HepG2 (cell line): ENCODE results near the gene TRIM7. TPM values are rescaled to one million over a fixed set of nuclear protein-coding genes. Genes with fewer than 3 reads are reported as not detected.

Experiments
- EHMT2 ChIP-seq: fragments of 200-600 bp; sonication (generic); IDR thresholded peaks from 2 replicates; pipeline ENCODE4 v1.7.0; 2017; ENCODE audit warnings: antibody characterized with exemption, low read depth, low read length, borderline replicate concordance
- ESRRA ChIP-seq: sonication (generic); formaldehyde crosslinking; IDR thresholded peaks from 2 replicates; pipeline ENCODE4 v1.5.1; 2020; ENCODE audit warnings: mild to moderate bottlenecking, low read depth, missing genetic modification reagents
- FOXC1 ChIP-seq: sonication (generic); formaldehyde crosslinking; IDR thresholded peaks from 2 replicates; pipeline ENCODE4 v1.8.0; 2022; ENCODE audit warnings: mild to moderate bottlenecking, missing genetic modification reagents, borderline replicate concordance
- HNF4G ChIP-seq, 2 experiments: sonication (generic) in 1 of 2; formaldehyde crosslinking in 1 of 2; IDR thresholded peaks; 2 replicates each; pipeline versions ENCODE4 v1.4.0 to v1.6.1; 2011 to 2020; ENCODE audit warnings: borderline replicate concordance in 2 of 2, low read depth in 2 of 2, mild to moderate bottlenecking in 2 of 2, low read length in 1 of 2, missing genetic modification reagents in 1 of 2, moderate library complexity in 1 of 2
- HOXA3 ChIP-seq: sonication (generic); formaldehyde crosslinking; IDR thresholded peaks from 2 replicates; pipeline ENCODE4 v1.5.0; 2020; ENCODE audit warnings: missing genetic modification reagents
- MBNL3 ChIP-seq: fragments of 250-450 bp; sonication (Bioruptor Pico); conservative IDR thresholded peaks from 2 replicates; pipeline ENCODE4 v1.8.0; 2022; ENCODE audit warnings: mild to moderate bottlenecking, inconsistent platforms
- MTF2 ChIP-seq: sonication (generic); formaldehyde crosslinking; IDR thresholded peaks from 2 replicates; pipeline ENCODE4 v1.5.0; 2020; ENCODE audit warnings: missing genetic modification reagents, borderline replicate concordance
- RXRA ChIP-seq: sonication (generic); formaldehyde crosslinking; IDR thresholded peaks from 2 replicates; pipeline ENCODE4 v1.5.1; 2020; ENCODE audit warnings: missing genetic modification reagents
- SNRNP70 ChIP-seq: fragments of 200-400 bp; formaldehyde crosslinking; IDR thresholded peaks from 2 replicates; pipeline ENCODE4 v1.6.1; 2017; ENCODE audit warnings: mild to moderate bottlenecking, low read depth, low read length, moderate library complexity
- ZIK1 ChIP-seq: sonication (generic); formaldehyde crosslinking; IDR thresholded peaks from 2 replicates; pipeline ENCODE4 v1.5.0; 2020; ENCODE audit warnings: mild to moderate bottlenecking, low read depth, missing genetic modification reagents, borderline replicate concordance
- ZNF232 ChIP-seq: sonication (generic); formaldehyde crosslinking; IDR thresholded peaks from 2 replicates; pipeline ENCODE4 v1.4.0; 2020; ENCODE audit warnings: missing genetic modification reagents, borderline replicate concordance
- ZNF329 ChIP-seq: sonication (generic); formaldehyde crosslinking; IDR thresholded peaks from 2 replicates; pipeline ENCODE4 v1.9.0; 2021; ENCODE audit warnings: low read depth, mild to moderate bottlenecking, missing genetic modification reagents
- ZNF501 ChIP-seq: sonication (generic); formaldehyde crosslinking; IDR thresholded peaks from 2 replicates; pipeline ENCODE4 v1.5.1; 2020; ENCODE audit warnings: mild to moderate bottlenecking, moderate library complexity, missing genetic modification reagents
- ZNF530 ChIP-seq: sonication (generic); formaldehyde crosslinking; IDR thresholded peaks from 2 replicates; pipeline ENCODE4 v1.5.0; 2020; ENCODE audit warnings: low read depth, mild to moderate bottlenecking, missing genetic modification reagents
- ZNF792 ChIP-seq: IDR thresholded peaks from 2 replicates; pipeline ENCODE4 v1.6.1; 2016
- polyA plus RNA-seq, 8 experiments: library from polyadenylated mRNA; depleted of rRNA in 3 of 8; stranded (reverse) in 7 of 8; unstranded in 1 of 8; fragments of >200 nt; fragmentation: Illumina TruSeq in 4 of 8; extraction: Trizol in 4 of 8; gene quantifications; 2 replicates each; pipeline versions ENCODE4 v1.2.1 to v1.2.3, GENCODE V29; 2011 to 2016; ENCODE audit warnings: low read depth in 4 of 8, missing spikeins in 1 of 8, mixed read lengths in 1 of 8; ENCODE audit not compliant: insufficient read depth in 1 of 8
- total RNA-seq, 5 experiments: library from RNA; depleted of rRNA; stranded (reverse); fragments of >200 nt; fragmentation: Illumina TruSeq; extraction: Trizol; gene quantifications; 2 replicates each; pipeline ENCODE4 v1.2.3, GENCODE V29; 2016; ENCODE audit warnings: low read depth in 1 of 5
- TF ChIP-seq, protein P1 (sequence below), 2 experiments: sonication (generic) in 1 of 2; formaldehyde crosslinking in 1 of 2; IDR thresholded peaks; 2 replicates each; pipeline versions ENCODE4 v1.4.0 to v1.6.1; 2016 to 2020; ENCODE audit warnings: borderline replicate concordance in 1 of 2, low read depth in 1 of 2, mild to moderate bottlenecking in 1 of 2, missing genetic modification reagents in 1 of 2
- TF ChIP-seq, protein P2 (sequence below): sonication (generic); formaldehyde crosslinking; conservative IDR thresholded peaks from 2 replicates; pipeline ENCODE4 v1.4.0; 2020; ENCODE audit warnings: missing genetic modification reagents
- TF ChIP-seq, protein P3 (sequence below): sonication (generic); formaldehyde crosslinking; IDR thresholded peaks from 2 replicates; pipeline ENCODE4 v1.4.0; 2020; ENCODE audit warnings: missing genetic modification reagents
- TF ChIP-seq, protein P4 (sequence below): sonication (generic); formaldehyde crosslinking; IDR thresholded peaks from 2 replicates; pipeline ENCODE4 v1.9.0; 2021; ENCODE audit warnings: missing genetic modification reagents, mild to moderate bottlenecking, borderline replicate concordance
- TF ChIP-seq, protein P5 (sequence below): IDR thresholded peaks from 2 replicates; pipeline ENCODE4 v1.6.1; 2016; ENCODE audit warnings: mild to moderate bottlenecking, missing biosample characterization, missing genetic modification reagents

The TRIM7 gene
- total and polyA plus RNA-seq, 2 of the 13 experiments (the other 11 are each of a cell fraction or from before 2014, with no cell fraction given), result 0.13 TPM; not detected in 1

DNA sequence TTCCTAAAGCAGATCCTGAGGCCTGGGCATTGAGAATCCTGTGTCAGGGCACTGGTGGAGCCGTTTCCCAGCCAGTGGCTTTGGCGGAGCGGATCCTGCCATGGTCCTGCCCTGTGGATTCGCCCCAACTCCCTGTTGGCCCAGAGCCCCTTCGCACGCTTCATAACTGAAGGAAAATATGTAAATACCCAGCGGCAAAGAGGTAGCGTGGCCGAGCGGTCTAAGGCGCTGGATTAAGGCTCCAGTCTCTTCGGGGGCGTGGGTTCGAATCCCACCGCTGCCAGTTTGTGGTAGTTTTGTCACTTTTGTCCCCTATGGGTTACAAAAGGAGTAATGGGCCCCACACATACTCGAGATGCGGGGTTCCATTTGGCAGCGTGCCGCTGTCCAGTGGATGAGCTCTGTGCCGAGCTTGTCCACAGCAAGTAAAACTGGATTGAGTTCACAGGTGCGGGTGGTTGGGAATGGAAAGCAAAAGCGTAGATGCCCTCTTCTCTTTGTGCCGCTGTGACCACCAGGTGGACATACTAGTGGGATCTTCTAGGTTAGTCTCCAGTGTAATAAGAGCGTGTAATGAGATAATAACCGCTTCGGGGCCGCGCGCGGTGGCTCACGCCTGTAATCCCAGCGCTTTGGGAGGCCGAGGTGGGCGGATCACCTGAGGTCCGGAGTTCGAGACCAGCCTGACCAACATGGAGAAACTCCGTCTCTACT is 17.3 kb downstream of the TRIM7 start (continued):
- TF ChIP-seq MBNL3 (CRISPR knock-in tag), result no peak
- peak; percentile 63 for TF ChIP-seq HOXA3 (CRISPR knock-in tag)
- peak; percentile 59; the same call in 1 of the 2 replicates for TF ChIP-seq ZNF792
- peak; percentile 81 for TF ChIP-seq ZNF501 (CRISPR knock-in tag)
- TF ChIP-seq ESRRA (CRISPR knock-in tag), result 0 out of 2 replicates have a peak, but pooled peaks have one; percentile 42
- TF ChIP-seq, protein P1, sequence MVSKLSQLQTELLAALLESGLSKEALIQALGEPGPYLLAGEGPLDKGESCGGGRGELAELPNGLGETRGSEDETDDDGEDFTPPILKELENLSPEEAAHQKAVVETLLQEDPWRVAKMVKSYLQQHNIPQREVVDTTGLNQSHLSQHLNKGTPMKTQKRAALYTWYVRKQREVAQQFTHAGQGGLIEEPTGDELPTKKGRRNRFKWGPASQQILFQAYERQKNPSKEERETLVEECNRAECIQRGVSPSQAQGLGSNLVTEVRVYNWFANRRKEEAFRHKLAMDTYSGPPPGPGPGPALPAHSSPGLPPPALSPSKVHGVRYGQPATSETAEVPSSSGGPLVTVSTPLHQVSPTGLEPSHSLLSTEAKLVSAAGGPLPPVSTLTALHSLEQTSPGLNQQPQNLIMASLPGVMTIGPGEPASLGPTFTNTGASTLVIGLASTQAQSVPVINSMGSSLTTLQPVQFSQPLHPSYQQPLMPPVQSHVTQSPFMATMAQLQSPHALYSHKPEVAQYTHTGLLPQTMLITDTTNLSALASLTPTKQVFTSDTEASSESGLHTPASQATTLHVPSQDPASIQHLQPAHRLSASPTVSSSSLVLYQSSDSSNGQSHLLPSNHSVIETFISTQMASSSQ (IDR thresholded peaks at IDR 0.05; ENCODE audit: low read depth), result no peak
- TF ChIP-seq, protein P1 (CRISPR knock-in tag; IDR thresholded peaks at IDR 0.05; ENCODE audit: borderline replicate concordance), result peak; percentile 32; the same call in 1 of the 2 replicates
- TF ChIP-seq, protein P2, sequence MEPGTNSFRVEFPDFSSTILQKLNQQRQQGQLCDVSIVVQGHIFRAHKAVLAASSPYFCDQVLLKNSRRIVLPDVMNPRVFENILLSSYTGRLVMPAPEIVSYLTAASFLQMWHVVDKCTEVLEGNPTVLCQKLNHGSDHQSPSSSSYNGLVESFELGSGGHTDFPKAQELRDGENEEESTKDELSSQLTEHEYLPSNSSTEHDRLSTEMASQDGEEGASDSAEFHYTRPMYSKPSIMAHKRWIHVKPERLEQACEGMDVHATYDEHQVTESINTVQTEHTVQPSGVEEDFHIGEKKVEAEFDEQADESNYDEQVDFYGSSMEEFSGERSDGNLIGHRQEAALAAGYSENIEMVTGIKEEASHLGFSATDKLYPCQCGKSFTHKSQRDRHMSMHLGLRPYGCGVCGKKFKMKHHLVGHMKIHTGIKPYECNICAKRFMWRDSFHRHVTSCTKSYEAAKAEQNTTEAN (CRISPR knock-in tag), result no peak
- TF ChIP-seq ZIK1, result peak; percentile 43; the same call in 1 of the 2 replicates
- TF ChIP-seq RXRA (CRISPR knock-in tag), result peak; percentile 59; the same call in 1 of the 2 replicates
- TF ChIP-seq MTF2 (CRISPR knock-in tag), result 0 out of 2 replicates have a peak, but pooled peaks have one; percentile 25
- TF ChIP-seq HNF4G (IDR thresholded peaks at IDR 0.05; ENCODE audit: borderline replicate concordance, low read depth, low read length), result no peak
- no peak for TF ChIP-seq HNF4G (CRISPR knock-in tag; IDR thresholded peaks at IDR 0.05; ENCODE audit: borderline replicate concordance, low read depth)
- TF ChIP-seq SNRNP70, result no peak
- TF ChIP-seq, protein P3, sequence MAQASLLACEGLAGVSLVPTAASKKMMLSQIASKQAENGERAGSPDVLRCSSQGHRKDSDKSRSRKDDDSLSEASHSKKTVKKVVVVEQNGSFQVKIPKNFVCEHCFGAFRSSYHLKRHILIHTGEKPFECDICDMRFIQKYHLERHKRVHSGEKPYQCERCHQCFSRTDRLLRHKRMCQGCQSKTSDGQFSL, result no peak
- no peak for TF ChIP-seq ZNF329 (CRISPR knock-in tag)
- peak; percentile 60; the same call in 1 of the 2 replicates for TF ChIP-seq ZNF232
- TF ChIP-seq FOXC1, result peak; percentile 73; the same call in 1 of the 2 replicates
- peak; percentile 83; the same call in 1 of the 2 replicates for TF ChIP-seq EHMT2
- TF ChIP-seq, protein P4, sequence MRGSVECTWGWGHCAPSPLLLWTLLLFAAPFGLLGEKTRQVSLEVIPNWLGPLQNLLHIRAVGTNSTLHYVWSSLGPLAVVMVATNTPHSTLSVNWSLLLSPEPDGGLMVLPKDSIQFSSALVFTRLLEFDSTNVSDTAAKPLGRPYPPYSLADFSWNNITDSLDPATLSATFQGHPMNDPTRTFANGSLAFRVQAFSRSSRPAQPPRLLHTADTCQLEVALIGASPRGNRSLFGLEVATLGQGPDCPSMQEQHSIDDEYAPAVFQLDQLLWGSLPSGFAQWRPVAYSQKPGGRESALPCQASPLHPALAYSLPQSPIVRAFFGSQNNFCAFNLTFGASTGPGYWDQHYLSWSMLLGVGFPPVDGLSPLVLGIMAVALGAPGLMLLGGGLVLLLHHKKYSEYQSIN, result no peak
- TF ChIP-seq, protein P5, sequence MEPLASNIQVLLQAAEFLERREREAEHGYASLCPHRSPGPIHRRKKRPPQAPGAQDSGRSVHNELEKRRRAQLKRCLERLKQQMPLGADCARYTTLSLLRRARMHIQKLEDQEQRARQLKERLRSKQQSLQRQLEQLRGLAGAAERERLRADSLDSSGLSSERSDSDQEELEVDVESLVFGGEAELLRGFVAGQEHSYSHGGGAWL (CRISPR knock-in tag), result 0 out of 2 replicates have a peak, but pooled peaks have one; percentile 54
- TF ChIP-seq ZNF530, result no peak
